Measurements from ENCODE around the gene NCF2.

GRCh38 chr1:183546427-183546826, 43.8 kb downstream of the NCF2 start:
- TF ChIP-seq CTCF (IDR thresholded peaks at IDR 0.05; ENCODE audit: extremely low read depth in 1 of 2, insufficient read depth in 1 of 2, low read depth in 1 of 2, low read length in 2 of 2) (no peak), POLR2A (IDR thresholded peaks at IDR 0.05; ENCODE audit: low read depth, low read length) (no peak), POLR2AphosphoS5 (IDR thresholded peaks at IDR 0.05; ENCODE audit: insufficient read depth, low read depth, low read length) (no peak), MYC (IDR thresholded peaks at IDR 0.05; ENCODE audit: low read depth, low read length) (no peak), EZH2 (IDR thresholded peaks at IDR 0.05; ENCODE audit: borderline replicate concordance, low read depth, low read length, severe bottlenecking) (no peak), FOS (IDR thresholded peaks at IDR 0.05; ENCODE audit: borderline replicate concordance, insufficient read depth, low read length) (no peak), GATA2 (IDR thresholded peaks at IDR 0.05; ENCODE audit: insufficient read depth, insufficient read length, low read depth, low read length) (no peak), JUN (IDR thresholded peaks at IDR 0.05; ENCODE audit: borderline replicate concordance, insufficient read depth, insufficient read length, low read depth) (no peak)
- TF ChIP-seq, protein P1, sequence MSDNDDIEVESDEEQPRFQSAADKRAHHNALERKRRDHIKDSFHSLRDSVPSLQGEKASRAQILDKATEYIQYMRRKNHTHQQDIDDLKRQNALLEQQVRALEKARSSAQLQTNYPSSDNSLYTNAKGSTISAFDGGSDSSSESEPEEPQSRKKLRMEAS (IDR thresholded peaks at IDR 0.05; ENCODE audit: insufficient read depth, insufficient read length), result no peak

Measured in endothelial cell of umbilical vein (primary cell).